Head of caudate nucleus (tissue), 42 donors: ENCODE measurements around the gene DLX1.

Source experiments
- DNase-seq, 42 donors: peaks; one replicate each; pipeline versions ENCODE4 v3.0.0 to v3.0.0-alpha.2; 2020 to 2021; ENCODE audit warnings: mixed read lengths in 7 of 42
- intact Hi-C: fragments of 100-400 bp; cut with DNase I; formaldehyde crosslinking; loops from one replicate; pipeline ENCODE4 v1.15.0; 2022

The DLX1 gene

GRCh38 chr2:172095146-172095904 lies 10.0 kb downstream of the DLX1 start:
- intact Hi-C loops, result no loop called here
- DNase-seq, result peak in 8 of 42 donors; percentile 37 to 69 (median 46)

- peak in 1 of 42 donors; percentile 6 for DNase-seq
- intact Hi-C loops, result no loop called here
These were observed 10.8 kb downstream of the DLX1 start for GRCh38 chr2:172095905-172096625.

GRCh38 chr2:172096626-172097547 lies 11.6 kb downstream of the DLX1 start:
- intact Hi-C loops, result no loop called here
- peak in 2 of 42 donors; percentile 20 to 37 for DNase-seq

- peak in 1 of 42 donors; percentile 33 for DNase-seq
- intact Hi-C loops, result no loop called here
These were observed 12.3 kb downstream of the DLX1 start for GRCh38 chr2:172097557-172098131.

DNA sequence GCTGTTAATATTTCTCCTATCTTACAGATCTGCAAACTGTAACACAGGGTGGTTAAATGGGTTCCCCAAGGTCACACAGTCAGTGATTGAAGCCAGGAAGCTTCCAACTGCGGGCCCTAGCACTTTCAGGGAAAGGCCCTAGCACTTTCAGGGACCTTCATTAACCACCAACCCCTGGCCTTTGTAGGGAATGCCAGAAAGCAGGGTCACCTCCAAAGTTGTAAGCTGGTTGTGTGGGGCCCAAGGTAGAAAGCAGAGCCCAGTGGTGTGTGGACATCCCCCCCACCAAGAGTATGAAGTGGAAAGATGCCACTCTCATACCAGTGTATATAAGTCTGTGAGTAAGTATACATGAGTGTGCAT lies 13.0 kb downstream of the DLX1 start:
- peak in 2 of 42 donors; percentile 3 to 31 for DNase-seq
- intact Hi-C loops, result no loop called here

DNA sequence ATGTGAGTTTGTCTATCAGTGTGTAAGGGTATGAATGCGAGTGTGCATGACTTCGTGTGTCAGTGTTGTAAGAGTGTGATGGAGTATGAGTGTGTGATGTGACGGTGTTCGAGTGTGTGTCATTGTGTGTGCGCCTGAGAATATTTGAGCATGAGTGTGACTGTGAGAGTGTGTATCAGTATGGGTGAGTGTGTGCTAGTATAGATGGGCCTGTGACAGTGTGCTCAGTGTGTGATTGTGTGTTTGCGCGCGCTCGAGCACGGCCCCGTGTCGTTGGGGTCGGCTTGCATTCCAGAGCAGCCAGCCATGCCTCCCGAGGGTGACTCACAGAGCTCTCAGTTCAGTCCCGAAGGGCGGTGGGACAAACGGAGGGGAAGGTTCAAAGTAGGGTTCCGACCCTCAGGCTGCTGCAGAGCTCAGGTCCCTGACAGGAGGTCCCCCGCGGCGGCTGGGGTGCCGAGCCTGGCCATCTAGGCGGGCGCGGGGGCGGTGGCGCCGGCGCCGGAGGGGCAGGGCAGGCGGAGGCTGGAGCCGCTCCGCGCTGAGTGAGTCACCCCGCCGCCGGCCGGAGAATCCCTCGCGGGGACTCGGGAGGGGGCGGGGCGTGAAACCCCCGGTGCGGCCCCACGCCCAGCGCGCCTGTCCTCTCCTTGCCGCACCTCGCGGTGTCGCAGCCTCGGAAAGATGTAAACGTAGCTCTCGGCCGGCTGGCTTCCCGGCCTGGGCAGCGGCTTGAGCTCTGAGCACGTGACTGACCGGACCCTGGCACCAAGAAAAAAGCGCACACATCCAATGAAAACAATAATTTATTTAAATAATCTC lies 13.6 kb downstream of the DLX1 start:
- intact Hi-C loops, result no loop called here
- peak in 4 of 42 donors; percentile 12 to 54 (median 39) for DNase-seq

DNA sequence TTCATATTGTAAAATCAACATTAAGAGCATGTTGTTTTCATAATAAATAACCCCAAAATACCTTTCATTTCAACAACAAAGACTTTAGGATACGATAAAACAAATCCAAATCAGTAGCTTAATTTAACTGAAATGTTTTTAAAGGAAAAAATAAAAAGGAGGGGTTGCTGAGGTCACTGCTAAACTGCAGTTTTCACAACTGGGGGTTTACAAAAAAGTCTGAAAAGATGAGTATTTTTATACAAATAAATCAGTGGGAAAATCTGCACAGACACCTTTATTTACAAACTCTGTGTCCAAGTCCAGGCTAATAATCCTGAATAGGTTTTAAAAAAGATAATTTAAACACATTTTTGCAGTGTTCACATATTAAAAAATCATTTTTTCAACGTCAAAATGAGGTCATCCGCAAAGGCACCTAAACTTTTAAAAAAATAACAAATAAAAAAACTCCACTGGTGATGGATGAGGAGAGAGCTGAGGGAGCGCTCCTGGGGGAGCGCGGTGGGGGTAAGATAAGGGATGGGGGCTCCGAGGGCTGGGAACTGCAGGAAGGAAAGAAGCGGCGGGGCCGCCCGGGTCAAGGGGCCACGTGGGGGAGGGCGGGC lies 14.3 kb downstream of the DLX1 start:
- no peak for DNase-seq
- intact Hi-C loops, result loop anchor here (10.0 kb wide), 5 partner anchors 105 to 505 kb away; partner anchors contain the start of genes HAT1 and METAP1D

- DNase-seq, result peak in 1 of 42 donors; percentile 34
- intact Hi-C loops, result loop anchor here (10.0 kb wide), 5 partner anchors 106 to 506 kb away; partner anchors contain the start of genes HAT1 and METAP1D
These were observed 15.0 kb downstream of the DLX1 start for GRCh38 chr2:172100080-172100934.

DNA sequence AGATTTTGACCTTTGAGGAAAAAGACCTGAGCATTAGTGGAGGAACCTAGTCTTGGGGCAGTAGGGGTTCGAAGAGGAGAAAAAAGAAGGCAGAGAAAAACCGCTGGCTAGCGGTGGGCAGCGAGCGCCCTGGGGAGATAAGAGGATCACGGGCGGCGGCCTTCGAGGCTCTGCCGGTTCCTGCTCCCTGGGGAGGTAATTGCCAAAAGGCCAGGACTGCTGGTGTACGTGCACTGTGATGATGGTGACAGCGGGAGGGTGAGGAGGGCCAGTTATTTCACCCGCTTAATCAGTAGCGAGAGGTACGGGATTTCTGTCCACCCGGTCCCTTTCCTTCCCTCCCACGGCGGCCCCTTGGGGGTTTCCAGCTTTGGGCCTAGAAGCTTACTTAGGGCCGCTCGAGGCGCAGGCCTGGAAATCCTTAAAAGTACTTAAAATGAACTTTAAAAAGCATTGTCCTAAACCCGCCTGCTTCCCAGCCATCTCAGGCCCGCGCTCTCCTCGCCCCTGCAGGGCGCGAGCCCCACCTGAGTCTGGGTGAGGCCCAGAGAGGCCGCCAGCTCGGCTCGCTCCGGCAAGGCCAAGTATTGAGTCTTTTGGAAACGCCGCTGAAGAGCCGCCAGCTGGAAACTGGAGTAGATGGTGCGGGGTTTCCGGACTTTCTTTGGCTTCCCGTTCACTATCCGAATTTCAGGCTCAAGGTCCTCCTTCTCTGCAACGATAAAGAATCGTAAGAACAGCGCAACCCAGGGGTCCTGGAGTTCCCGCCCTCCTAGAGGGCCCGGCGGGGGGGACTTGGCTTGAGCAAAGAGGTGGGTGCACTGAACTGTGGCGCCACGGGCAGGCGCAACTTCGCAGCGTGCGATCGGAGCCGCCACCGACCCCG lies 15.9 kb downstream of the DLX1 start:
- peak in 1 of 42 donors; percentile 34 for DNase-seq
- intact Hi-C loops, result loop anchor here (10.0 kb wide), 5 partner anchors 106 to 506 kb away; partner anchors contain the start of genes HAT1 and METAP1D

DNA sequence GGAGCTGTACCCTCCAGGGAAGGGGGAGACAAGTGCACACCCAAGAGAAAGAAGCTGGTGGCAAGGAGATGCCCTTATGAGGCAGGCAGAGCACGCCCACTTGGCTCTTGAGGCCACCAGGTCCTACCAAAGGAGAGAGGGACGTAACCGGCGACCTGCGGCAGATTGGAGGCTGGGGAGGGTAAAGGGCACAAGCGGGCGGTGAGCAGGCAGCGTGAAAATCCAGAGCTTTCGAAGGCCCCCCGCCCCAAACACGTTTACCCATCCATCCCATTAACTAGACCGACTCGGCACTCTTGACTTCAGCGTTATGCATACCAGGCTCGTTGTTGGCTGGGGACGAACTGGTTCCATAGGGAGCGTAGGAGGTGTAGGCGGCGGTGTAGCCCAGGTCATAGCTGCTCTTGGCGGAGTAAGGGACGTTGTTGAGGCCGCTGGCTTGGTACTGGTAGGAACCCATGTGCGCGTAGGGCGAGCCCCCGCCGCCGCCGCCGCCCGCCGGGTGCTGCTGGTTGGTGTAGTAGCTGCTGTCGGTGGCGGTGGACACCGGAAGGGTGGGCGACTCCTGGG lies 16.6 kb downstream of the DLX1 start:
- intact Hi-C loops, result loop anchor here (10.0 kb wide), 5 partner anchors 107 to 507 kb away; partner anchors contain the start of genes HAT1 and METAP1D
- DNase-seq, result peak in 1 of 42 donors; percentile 33

- intact Hi-C loops, result loop anchor here (10.0 kb wide), 5 partner anchors 108 to 508 kb away; partner anchors contain the start of genes HAT1 and METAP1D
These were observed 17.4 kb downstream of the DLX1 start, which contains the start of gene DLX2 for GRCh38 chr2:172102391-172103359. TSS of gene DLX2 (minus strand) at chr2:172102900. CDS start at chr2:172102538, 362 bp downstream.

GRCh38 chr2:172103471-172104272 lies 18.4 kb downstream of the DLX1 start:
- DNase-seq, result peak; percentile 47 to 93 (median 80)
- intact Hi-C loops, result loop anchor here (10.0 kb wide), 5 partner anchors 109 to 509 kb away; partner anchors contain the start of genes HAT1 and METAP1D

More at GRCh38 chr2:172102391-172103359, 17.4 kb downstream of the DLX1 start, which contains the start of gene DLX2:
- peak; percentile 61 to 94 (median 84) for DNase-seq
